ELR (cell line): ENCODE results near the gene C6orf132.
"Not testable (repeated sequence)": the region's sequence is repeated elsewhere in the genome, so short reads cannot be mapped to it uniquely, and the experiment has no call there.

ENCODE experiments used
- DNase-seq: peaks from one replicate; pipeline ENCODE4 v3.0.0-alpha.2; 2015; ENCODE audit warnings: low read depth

C6orf132 gene

DNA sequence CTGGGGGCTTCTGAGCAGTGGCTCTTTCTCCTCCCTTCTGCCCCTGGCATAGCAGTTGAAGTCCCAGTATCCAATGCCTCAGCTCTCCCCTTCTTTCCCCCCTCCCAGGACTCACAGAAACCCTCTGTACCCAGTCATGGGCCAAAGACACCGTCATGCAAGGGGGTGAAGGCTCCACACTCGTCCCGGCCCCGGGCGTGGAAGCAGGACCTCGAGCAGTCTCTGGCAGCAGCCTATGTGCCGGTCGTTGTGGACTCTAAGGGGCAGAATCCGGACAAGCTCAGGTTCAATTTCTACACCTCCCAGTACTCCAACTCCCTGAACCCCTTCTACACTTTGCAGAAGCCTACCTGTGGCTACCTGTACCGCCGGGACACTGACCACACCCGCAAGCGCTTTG lies 20.4 kb upstream of the C6orf132 start:
- no peak for DNase-seq

DNA sequence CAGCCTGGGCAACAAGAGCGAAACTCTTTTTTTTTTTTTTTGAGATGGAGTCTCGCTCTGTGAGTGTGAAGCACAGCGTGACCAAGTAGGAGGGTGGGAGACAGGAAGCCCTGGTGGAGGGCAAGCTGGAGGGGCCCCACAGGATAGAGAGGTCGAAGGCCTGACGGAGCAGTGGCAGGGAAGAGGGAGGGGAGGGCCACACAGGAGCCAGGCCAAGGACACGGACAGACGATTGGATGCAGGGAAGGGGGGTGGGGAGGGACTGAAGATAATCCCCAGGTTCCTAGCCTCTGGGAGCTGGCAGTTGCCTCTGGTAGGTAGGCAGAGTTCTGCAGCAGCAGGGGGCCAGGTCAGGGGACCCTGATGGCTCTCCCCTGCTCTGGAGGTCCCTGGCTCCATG lies 20.0 kb upstream of the C6orf132 start:
- DNase-seq: no peak

DNA sequence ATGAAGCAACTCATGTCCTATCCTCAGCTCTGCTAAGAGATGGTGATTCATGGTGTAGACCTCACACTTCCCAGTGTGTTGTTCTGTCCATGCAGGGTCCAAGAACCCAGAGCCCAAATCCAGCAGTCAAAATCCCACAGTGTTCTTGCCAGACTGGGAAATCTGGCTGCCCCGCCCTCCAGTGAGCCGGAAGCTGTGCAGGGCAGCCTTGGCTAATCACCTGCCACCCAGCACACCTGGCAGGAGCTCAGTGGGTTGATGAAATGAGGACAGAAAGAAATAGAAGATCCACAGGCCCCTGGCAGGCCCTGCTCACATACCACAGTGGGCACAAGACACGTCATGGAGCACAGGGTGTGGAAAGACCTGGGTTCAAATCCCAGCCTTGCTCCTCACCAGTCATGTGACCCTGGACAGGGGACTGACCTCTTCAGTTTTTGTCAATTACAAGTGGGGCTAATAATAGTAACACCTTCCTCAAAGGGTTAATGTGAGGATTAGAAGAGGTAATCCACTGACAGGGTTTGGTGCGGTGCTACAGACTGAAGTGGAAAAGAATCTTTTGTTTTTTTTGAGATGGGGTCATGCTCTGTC lies 17.1 kb upstream of the C6orf132 start:
- no peak for DNase-seq

DNA sequence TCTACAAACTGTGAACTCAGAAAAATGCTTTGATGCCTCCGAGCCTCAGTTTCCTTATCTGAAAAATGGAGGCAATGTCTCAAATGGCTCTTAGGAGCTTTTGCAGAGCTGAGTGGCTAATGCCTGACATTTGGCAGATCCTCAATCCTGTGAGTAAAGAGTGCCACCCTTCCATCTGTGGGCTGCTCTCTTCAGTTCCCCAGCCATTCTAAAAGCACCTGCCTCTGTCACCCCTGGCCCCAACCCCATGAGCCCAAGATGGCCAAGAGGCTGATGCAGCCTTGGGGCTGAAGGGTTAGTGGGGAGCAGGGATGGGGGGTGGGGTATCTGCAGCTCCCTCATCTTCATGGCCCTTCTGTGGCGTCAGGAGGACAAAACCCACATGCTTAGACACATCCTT lies 16.2 kb upstream of the C6orf132 start:
- DNase-seq: no peak

DNA sequence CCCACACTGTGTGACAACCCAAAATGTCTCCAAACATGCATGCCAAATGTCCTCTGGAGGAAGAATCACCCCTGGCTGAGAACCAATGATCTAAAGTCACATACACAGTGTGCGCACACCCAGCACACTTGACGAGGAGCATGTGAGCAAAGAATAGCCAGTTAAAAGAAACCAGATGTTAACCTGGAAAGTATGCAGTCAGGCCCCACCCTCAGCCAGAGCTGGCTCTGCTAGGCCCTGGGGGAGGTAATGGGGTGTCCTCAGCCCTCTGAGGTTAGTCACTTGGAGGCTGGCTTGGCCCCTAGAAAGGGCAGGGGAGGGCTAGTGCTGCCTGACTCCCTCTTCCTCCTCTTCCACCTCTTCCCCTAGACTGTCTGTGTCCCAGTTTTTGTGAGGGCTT lies 15.6 kb upstream of the C6orf132 start:
- DNase-seq: peak; percentile 23

DNA sequence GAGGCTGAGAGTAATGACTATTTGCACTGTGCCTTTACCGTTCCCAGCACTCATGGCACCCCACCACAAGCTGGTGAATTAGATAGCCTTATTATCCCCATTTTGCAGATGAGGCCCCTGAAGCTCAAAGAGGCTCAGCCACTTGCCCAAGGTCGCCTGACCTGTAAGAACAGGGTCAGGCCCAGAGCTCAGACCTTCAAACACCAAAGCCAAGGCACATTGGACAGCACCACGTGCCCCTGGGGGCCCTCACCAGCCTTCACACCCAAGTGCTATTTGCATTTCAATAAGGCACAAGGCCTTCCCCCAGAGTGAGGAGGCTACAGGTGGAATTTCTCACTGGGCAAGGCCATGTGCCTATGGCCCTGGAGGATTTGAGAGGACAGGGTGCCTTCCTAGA lies 14.2 kb upstream of the C6orf132 start:
- DNase-seq: no peak

DNA sequence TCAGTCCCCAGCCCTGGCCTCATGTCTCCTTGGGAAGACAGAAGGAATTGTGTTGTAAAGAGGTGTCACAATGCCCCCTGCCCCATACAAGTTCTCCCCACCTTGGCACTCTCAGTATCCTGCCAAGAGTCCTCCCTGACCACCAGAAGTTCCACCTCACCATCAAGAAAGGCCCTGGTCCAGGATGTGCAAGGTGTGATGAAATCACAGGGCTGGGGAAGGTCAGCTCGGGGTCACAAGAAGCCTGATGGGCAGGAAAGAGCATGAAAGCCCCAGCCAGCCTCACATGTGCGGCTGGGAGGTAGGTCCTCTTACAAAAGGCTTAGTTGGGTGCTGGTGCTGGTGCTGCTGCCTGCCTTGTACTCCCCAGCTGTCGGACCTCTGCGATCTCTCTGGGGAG lies 12.9 kb upstream of the C6orf132 start:
- no peak for DNase-seq

DNA sequence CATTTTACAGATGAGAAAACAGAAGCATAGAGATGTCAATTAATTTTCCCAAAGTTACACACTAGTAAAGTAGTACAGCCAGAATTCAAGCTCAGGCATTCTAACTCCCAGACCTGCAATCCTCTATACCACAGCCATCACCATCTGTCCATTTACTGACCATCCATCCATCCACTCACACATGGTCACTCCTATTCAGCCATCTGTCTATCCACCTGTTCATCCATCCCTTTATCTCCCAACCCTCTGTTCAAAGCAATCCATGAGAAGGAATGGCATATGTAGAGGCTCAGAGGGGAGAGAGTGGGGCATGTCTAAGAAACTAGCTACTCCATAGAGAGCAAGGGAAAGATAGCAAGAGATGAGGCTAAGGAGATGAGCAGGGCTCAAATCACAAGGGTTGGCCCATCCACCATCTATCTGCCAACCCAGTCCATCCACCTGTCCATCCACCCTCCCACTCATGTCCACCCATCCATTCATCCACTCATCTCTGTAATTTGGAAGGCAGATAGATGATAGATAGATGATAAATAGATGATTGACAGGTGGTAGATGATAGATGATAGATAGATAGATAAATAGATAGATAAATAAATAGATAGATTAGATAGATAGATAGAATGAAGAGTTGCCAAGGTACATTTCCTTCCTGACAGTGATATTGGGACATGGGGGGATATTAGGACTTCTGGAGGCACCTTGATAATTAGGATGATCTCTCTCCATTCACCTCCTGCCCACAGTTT lies 12.2 kb upstream of the C6orf132 start:
- DNase-seq: no peak

DNA sequence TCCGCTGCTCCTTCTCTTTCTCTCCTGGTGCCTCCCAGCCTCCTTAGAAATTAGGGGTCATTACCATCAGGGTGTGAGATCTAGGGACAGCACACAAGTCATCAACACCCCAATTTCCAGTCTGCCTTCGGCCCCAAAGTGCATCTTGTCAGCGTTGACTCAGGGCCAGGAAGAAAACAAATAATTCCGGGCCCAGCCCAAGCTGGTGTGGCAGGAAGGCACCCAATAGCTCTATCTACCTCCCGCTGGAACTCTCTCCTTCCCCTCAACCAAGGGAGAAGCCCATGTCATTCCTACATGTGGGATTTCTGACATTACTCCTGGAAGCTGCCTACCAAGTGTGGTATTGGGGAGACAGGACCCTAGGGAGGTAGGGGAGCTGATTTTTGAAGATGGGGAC lies 11.5 kb upstream of the C6orf132 start:
- DNase-seq: no peak

DNA sequence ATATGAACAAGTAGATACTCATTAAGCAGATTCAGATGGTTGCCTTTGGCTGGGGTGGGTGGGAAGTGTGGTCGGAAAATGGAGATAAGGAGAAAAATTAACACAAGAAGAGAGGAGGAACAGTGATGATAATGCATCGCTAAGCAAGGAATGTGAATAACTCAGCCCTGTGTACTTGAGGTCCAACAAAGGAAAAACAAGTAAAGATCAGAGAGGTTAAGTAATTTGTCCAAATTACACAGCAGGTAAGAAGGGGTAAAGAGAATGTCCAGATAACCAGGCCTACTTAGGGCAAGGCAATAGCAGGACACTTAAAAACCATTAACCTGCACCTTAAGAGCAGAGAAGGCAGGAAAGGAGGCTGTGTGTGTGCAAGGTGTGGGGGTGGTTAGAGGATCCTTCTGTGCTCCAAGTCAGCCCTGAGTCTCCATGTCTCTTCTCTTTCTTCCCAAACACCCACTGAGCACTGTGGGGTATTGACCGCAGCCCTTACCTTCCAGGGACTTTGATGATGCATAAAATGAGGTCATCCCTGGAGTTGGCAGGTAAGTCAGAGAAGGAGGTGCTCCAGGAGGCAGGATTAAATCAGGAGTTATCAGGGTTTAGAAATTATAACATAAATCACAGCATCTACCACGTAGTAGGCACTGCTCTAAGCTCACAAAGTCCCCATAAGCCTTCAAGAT lies 10.3 kb upstream of the C6orf132 start:
- DNase-seq: not testable (repeated sequence)

DNA sequence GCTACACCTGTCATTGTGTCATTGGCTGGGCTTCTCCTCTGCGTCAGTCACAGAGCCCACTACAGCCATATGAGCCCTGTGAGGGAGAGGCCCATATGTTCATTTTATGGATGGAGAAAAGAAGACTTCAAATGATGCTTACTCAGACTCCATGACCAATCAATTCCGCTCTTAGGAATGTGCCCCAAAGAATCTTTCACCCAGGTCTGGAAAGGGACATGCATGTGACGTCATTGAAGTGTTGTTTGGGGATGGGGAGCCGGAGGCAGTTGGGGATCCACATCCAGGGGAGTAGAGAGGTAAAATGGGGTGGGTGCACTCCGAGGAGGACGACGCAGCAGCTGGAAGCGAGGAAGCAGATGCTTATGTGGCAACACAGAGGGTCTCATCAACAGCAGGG lies 9.6 kb upstream of the C6orf132 start:
- no peak for DNase-seq

DNA sequence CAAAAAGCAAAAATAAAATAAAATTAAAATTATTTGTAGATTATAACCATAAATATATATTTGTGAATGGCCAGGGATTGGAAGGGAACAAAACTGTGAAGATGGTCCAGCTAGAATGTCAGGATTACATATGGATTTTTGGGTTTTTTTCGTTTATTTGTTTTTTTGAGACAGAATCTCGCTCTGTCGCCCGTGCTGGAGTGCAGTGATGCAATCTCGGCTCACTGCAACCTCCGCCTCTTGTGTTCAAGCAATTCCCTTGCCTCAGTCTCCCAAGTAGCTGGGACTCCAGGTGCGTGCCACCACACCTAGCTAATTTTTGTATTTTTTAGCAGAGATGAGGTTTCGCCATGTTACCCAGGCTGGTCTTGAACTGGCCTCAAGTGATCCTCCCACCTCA lies 7.8 kb upstream of the C6orf132 start:
- no peak for DNase-seq

DNA sequence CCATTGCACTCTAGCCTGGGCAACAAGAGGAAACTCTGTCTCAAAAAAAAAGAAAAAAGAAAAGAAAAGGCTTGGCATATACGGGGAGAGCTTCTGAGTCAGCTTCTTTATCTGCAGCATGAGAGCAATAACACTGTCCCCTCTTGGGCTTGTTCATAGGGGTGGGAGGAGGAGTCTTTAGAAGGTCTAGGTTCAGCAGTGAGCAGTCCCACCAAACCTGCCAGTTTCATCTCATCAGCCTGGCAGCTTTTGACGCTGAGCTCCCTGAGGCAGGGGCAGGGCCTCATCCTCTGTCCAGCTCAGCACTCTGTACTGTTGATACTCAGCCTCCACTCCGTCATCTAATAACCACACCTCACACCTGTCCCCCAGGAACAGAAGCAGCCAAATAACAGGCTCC lies 5.6 kb upstream of the C6orf132 start:
- DNase-seq: no peak

DNA sequence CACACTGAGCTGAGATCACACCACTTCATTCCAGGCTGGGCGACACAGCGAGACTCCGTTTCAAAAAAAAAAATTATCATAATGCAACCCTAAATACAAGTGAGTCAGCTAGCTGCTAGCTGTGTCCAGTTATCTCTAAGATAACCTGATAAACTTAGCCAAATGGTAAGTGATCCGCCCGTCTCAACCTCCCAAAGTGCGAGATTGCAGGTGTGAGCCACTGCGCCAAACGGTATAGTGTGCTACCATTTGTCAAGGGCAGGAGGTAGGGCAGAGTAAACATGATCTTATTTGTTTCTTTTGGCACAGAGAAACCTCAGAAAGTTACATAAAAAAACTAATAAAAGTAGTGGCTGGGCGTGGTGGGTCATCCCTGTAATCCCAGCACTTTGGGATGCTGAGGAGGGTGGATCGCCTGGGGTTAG lies 4.7 kb upstream of the C6orf132 start:
- no peak for DNase-seq

DNA sequence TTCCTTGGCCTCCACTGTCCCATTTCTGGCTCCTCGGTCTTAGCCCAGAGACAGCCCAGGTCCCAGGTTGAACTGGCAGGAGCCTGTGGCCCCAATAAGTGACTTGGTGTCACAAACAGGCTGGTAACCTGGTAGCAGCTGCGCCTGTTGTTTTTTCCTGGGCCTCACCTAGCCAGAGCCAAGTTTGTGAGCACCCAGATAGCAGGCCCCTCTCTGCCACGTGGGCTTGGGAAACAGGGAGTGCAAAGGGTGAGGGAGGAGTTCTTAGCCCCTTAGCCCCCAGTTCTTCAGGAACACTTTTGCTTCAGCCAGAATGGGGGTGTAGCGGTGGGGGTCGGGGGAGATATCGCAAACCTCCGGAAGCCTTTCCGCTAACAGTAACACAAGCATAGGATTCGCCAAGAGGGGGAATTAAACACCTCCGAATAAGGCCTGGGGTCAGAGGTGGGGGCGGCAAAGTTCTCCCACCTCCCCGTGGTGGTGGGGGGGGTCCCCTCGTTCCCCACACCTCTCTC lies 760 bp downstream of the C6orf132 start:
- no peak for DNase-seq

DNA sequence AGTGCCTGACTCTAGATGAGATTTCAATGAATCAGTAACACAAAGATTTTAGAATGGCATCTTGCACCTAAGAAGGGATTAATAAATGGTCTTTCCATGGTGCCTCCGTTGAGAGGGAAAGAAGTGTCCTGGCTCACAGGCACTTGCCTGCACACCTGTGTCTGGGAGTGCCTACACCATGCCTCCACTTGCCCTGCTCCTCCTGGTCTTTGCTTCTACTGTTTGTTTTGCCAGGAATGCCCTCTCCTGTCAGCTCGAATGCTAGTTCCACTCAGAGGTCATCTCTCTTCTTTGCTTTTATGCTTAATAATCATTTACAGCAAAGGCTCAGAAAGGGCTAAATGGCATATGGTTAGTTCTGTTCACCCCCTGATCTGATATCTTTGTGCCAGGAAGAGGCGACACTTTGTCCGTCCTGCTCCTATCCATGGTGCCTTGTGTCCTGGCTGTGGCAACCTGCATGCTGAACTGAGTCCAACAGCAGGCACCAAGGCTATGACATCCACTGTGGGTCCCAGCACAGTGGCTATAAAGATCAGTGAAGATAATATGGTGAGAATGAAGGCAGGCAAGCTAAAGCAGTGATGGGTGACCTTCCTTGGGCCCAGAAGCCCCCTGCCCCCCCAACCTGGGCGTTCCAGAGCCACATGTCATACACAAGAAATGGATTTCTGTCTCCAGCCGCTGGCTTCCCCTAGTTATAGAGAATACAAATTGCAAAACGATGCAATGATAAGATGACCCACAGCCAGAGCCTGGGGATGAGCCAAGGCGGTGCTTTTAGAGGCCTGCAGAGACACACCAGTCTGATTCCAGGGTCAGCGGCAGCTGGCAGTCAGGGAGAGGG lies 1.4 kb downstream of the C6orf132 start:
- no peak for DNase-seq

DNA sequence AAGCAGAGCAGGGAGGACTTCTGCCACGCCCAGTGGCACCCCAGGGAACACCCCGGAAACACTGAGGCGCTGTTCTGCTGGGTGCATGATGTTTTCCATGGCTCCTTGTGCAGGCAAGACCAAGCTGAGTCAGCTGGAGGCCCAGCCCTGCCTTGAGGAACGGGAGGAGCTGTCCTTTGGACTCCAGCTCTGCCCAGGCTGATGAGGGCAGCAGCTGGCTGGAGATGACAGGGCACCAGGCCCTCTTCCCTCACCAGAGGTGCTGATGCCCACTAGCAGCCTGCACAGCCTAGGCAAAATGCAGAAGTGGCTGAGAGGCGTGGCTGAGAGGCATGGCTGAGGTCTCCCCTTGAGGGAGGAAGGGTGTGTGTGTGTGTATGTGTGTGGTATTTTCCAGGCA lies 2.4 kb downstream of the C6orf132 start:
- DNase-seq: peak; percentile 61

DNA sequence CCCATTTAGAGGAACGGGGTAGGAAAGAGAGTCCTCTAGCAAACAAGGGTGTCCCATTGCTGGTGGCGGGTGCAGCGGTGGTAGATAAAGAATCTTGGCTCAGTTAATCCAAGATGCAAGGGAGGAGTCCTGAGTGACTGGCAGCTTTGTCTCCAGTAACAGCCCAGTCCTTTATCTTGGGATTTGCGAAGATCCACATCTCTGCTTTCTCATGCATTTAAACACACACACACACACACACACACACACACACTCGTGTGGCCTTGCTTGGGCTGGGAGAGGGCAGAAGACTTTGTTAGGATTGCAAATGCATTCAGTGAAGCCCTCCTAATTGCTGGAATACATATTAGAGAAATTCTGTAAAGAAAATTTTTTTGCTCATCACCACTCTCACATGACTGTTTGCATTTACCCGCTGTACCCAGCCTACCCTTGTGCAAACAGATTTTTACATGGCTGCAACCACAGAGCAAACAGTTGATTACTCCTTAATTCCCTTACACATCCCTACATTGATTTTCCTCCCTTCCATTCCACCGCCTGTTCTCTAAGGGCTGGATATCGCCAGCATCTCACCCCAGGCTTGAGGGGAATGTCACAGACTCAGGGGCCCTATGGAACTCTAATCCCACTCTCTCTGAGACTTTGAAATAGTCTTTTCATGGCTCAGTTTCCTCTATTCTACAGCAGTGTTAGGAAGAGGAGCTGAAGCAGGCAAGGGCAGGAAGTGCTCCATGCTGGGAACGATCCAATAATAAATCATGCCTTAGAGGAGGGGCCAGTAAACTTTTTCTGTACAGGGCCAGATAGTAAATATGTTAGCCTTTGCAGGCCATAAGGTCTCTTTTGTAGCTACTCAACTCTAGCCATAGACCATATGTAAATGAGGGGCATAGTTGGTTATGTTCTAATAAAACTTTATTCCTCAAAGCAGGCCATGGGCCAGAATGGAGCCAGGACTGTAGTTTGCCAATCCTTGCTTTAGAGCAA lies 3.5 kb downstream of the C6orf132 start:
- DNase-seq: no peak

DNA sequence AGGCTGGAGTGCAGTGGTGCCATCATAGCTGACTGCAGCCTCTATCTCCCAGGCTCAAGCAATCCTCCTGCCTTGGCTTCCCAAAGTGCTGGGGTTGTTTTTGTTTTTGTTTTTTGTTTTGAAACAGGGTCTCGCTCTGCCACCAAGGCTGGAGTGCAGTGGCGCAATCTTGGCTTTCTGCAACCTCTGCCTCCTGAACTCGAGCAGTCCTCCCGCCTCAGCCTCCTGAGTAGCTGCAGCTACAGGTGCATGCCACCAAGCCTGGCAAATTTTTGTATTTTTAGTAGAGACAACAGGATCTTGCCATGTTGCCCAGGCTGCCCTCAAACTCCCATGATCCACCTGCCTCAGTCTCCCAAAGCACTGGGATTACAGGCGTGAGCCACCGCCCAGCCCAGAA lies 4.2 kb downstream of the C6orf132 start:
- no peak for DNase-seq

DNA sequence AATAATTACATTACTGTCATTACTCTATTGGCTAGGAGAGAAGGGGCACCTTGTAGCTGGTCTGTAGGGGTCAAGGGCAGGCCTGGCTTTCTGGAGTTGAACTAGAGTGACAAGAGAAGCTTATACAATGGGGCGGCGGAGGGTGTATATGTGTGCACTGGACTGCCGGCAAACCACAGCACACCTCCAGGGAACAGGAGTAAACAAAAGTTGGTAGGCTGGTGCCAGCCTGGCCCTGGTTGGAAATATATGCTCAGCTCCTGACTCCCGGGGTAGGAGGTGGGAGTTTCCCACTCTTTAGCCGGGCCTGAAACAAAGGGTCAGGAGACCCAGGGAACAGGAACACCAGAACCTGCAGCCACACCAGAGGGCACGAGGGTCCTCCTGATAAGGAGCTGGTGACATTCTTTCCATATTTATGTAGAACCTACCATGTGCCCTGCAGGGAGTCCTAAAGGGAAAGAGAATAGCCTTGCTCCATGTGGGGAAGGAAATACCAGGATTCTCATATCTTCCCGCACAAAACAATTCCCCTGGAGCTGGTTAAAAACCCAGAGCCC lies 5.1 kb downstream of the C6orf132 start:
- no peak for DNase-seq
